K562 (cell line): ENCODE data around the gene SCUBE1. TPM values are rescaled to one million over a fixed set of nuclear protein-coding genes. Genes with fewer than 3 reads are reported as not detected.

Source experiments
- ATAC-seq: fragments of 200-7000 bp; cut with Tn5 transposase; 3 replicates; pipeline ENCODE4 v1.9.1; 2020; ENCODE audit warnings: moderate library complexity
- BruUV-seq: library from RNA; stranded (reverse); fragments of 400-500 nt; replicated peaks from 2 replicates; lab custom pipeline; 2021; lab: Mats Ljungman, UMichigan
- CTCF ChIA-PET: fragments of 300-600 bp; formaldehyde crosslinking; extraction: SDS; loops from one replicate; lab custom pipeline; 2021; ENCODE audit warnings: low intra/inter-chr PET ratio; lab: Yijun Ruan, JAX
- POLR2A ChIA-PET: fragments of 300-600, 350-650 bp; sonication (Branson Sonifier 250); formaldehyde crosslinking; extraction: SDS; loops from one replicate; lab custom pipeline; 2021; ENCODE audit warnings: antibody characterized with exemption, inconsistent platforms; lab: Yijun Ruan, JAX
- DNase-seq, 4 experiments: peaks; one replicate each; pipeline versions ENCODE4 v3.0.0 to v3.0.0-alpha.2; 2011 to 2018; ENCODE audit warnings: low spot score in 3 of 4, mixed read lengths in 3 of 4; ENCODE audit errors: extremely low read depth in 1 of 4
- FAIRE-seq: peaks from 2 replicates; lab custom pipeline; 2011; peaks lifted over from hg19 to GRCh38; lab: Jason Lieb, UNC
- H2AFZ ChIP-seq: 2 replicates; pipeline ENCODE4 v1.6.0; 2011; ENCODE audit warnings: low read depth, low read length, control low read depth, inconsistent platforms
- H3K27ac ChIP-seq: fragments of 200-600 bp; 3 replicates; pipeline ENCODE4 v1.8.0; 2011; ENCODE audit warnings: low read depth, mild to moderate bottlenecking, control low read depth, inconsistent platforms, low read length, moderate library complexity, mixed read lengths; ENCODE audit errors: extremely low read depth
- H3K27me3 ChIP-seq, 2 experiments: fragments of 300-600 bp in 1 of 2; 2 replicates in 1 of 2; 3 replicates in 1 of 2; pipeline versions ENCODE4 v1.6.0 to v1.8.0; 2011; ENCODE audit warnings: inconsistent platforms in 2 of 2, low read length in 2 of 2, mild to moderate bottlenecking in 1 of 2, mixed read lengths in 1 of 2, moderate library complexity in 1 of 2; ENCODE audit not compliant: control insufficient read depth in 2 of 2, insufficient read depth in 2 of 2
- H3K36me3 ChIP-seq: fragments of 300-600 bp; 3 replicates; pipeline ENCODE4 v1.8.0; 2011; ENCODE audit warnings: mild to moderate bottlenecking, low read length, inconsistent platforms; ENCODE audit not compliant: control insufficient read depth, insufficient read depth
- H3K4me1 ChIP-seq, 2 experiments: fragments of 200-600 bp in 1 of 2; replicated peaks in 1 of 2; 2 replicates in 1 of 2; 3 replicates in 1 of 2; pipeline versions ENCODE4 v1.5.1 to v1.8.0; 2011; ENCODE audit warnings: inconsistent platforms in 2 of 2, low read length in 2 of 2, mild to moderate bottlenecking in 1 of 2, mixed read lengths in 1 of 2, moderate library complexity in 1 of 2; ENCODE audit not compliant: control insufficient read depth in 2 of 2, insufficient read depth in 2 of 2
- H3K4me2 ChIP-seq: 2 replicates; pipeline ENCODE4 v1.6.1; 2011; ENCODE audit warnings: low read length, control low read depth, inconsistent platforms, mixed read lengths; ENCODE audit not compliant: insufficient read depth
- H3K4me3 ChIP-seq: fragments of 200-600 bp; sonication (generic), shearing (Covaris generic); 2 replicates; pipeline ENCODE4 v1.5.1; 2016; ENCODE audit warnings: control low read depth, inconsistent platforms
- H3K79me2 ChIP-seq: fragments of 200-600 bp; 3 replicates; pipeline ENCODE4 v1.8.0; 2011; ENCODE audit warnings: low read length, inconsistent platforms; ENCODE audit not compliant: control insufficient read depth, insufficient read depth
- H3K9ac ChIP-seq, 2 experiments: 2 replicates each; pipeline versions ENCODE4 v1.6.0 to v1.6.1; 2011; ENCODE audit warnings: low read depth in 2 of 2, low read length in 2 of 2, control low read depth in 1 of 2, inconsistent platforms in 1 of 2, mild to moderate bottlenecking in 1 of 2, mixed read lengths in 1 of 2; ENCODE audit not compliant: insufficient read depth in 1 of 2
- H3K9me1 ChIP-seq: one replicate; pipeline ENCODE4 v1.6.0; 2011; ENCODE audit warnings: inconsistent platforms, mild to moderate bottlenecking, low read length, moderate library complexity; ENCODE audit not compliant: control insufficient read depth, insufficient read depth
- H3K9me3 ChIP-seq: replicated peaks from 2 replicates; pipeline ENCODE4 v1.5.1; 2011; ENCODE audit warnings: low read depth, low read length, inconsistent platforms; ENCODE audit not compliant: control insufficient read depth, insufficient read depth
- H4K20me1 ChIP-seq: replicated peaks from 2 replicates; pipeline ENCODE4 v1.6.1; 2011; ENCODE audit warnings: low read length, inconsistent platforms, mixed read lengths; ENCODE audit not compliant: control insufficient read depth, insufficient read depth
- AFF4 ChIP-seq: sonication (generic); formaldehyde crosslinking; IDR thresholded peaks from 2 replicates; pipeline ENCODE4 v1.8.0; 2023; ENCODE audit warnings: mild to moderate bottlenecking, missing genetic modification reagents
- CREB1 ChIP-seq, 2 experiments: sonication (generic) in 1 of 2; formaldehyde crosslinking in 1 of 2; IDR thresholded peaks; 2 replicates each; pipeline versions ENCODE4 v1.6.1 to v1.8.0; 2012 to 2022; ENCODE audit warnings: inconsistent platforms in 1 of 2, mild to moderate bottlenecking in 1 of 2, missing genetic modification reagents in 1 of 2, moderate library complexity in 1 of 2
- HEY1 ChIP-seq: fragments of 250-450 bp; sonication (Bioruptor Pico); IDR thresholded peaks from 2 replicates; pipeline ENCODE4 v1.5.0; 2020; ENCODE audit warnings: mild to moderate bottlenecking, moderate library complexity, borderline replicate concordance
- HMGN3 ChIP-seq: IDR thresholded peaks from 2 replicates; pipeline ENCODE4 v1.6.1; 2011; ENCODE audit warnings: borderline replicate concordance, low read depth, mild to moderate bottlenecking, mixed read lengths, low read length; ENCODE audit not compliant: insufficient read length; ENCODE audit errors: extremely low read depth
- MECOM ChIP-seq: fragments of 250-450 bp; sonication (Bioruptor Pico); IDR thresholded peaks from 2 replicates; pipeline ENCODE4 v1.8.0; 2022; ENCODE audit warnings: inconsistent platforms
- POLR2G ChIP-seq: fragments of 200-400 bp; formaldehyde crosslinking; IDR thresholded peaks from 2 replicates; pipeline ENCODE4 v1.6.1; 2017; ENCODE audit warnings: low read depth, mild to moderate bottlenecking, antibody characterized with exemption, low read length, moderate library complexity
- RAD51 ChIP-seq: fragments of 450-650 bp; IDR thresholded peaks from 2 replicates; pipeline ENCODE4 v1.7.1; 2016; ENCODE audit warnings: low read depth, mild to moderate bottlenecking, borderline replicate concordance
- RBFOX2 ChIP-seq: fragments of 200-400 bp; formaldehyde crosslinking; IDR thresholded peaks from 2 replicates; pipeline ENCODE4 v1.6.1; 2017; ENCODE audit warnings: low read depth, mild to moderate bottlenecking, low read length, moderate library complexity
- ZNF134 ChIP-seq: fragments of 250-450 bp; sonication (Bioruptor Pico); conservative IDR thresholded peaks from 2 replicates; pipeline ENCODE4 v1.4.0; 2020
- ZNF398 ChIP-seq: fragments of 250-450 bp; sonication (Bioruptor Pico); IDR thresholded peaks from 2 replicates; pipeline ENCODE4 v1.8.0; 2021; ENCODE audit warnings: moderate library complexity, mild to moderate bottlenecking, inconsistent platforms
- ZNF695 ChIP-seq: fragments of 450-650 bp; formaldehyde crosslinking; IDR thresholded peaks from 2 replicates; pipeline ENCODE4 v1.4.0; 2020; ENCODE audit warnings: mild to moderate bottlenecking, moderate library complexity
- WGBS: fragments of 100-300 bp; shearing (Covaris generic); methylation state at CpG from one replicate; pipeline ENCODE4 v1.1.6; 2016; ENCODE audit warnings: low coverage, mixed read lengths; ENCODE audit not compliant: insufficient coverage; ENCODE audit errors: missing lambda C conversion rate; 5-methylcytosine and 5-hydroxymethylcytosine counted together
- in situ Hi-C: fragments of 300-500 bp; cut with MboI; formaldehyde crosslinking; loops from 4 replicates; pipeline ENCODE4 v1.15.0; 2018; ENCODE audit warnings: inconsistent platforms, mixed read lengths
- intact Hi-C: fragments of 100-400 bp; cut with micrococcal nuclease; formaldehyde crosslinking; loops from 2 replicates; pipeline ENCODE4 v1.14.2; 2022
- polyA plus RNA-seq, 8 experiments: library from polyadenylated mRNA; depleted of rRNA in 4 of 8; stranded (reverse) in 5 of 8; unstranded in 3 of 8; fragments of >200 nt; fragmentation: Nextera tagmentation in 2 of 8; fragmentation: Illumina TruSeq in 1 of 8; extraction: Ambion mirVana in 2 of 8; extraction: Trizol in 1 of 8; gene quantifications; 2 replicates each; pipeline versions ENCODE4 v1.2.1 to v1.2.3, GENCODE V29; 2011 to 2014; ENCODE audit warnings: inconsistent platforms in 1 of 8, missing spikeins in 1 of 8
- total RNA-seq, 7 experiments: library from RNA; depleted of rRNA in 6 of 7; stranded (reverse); fragments of >200 nt in 6 of 7; fragmentation: Illumina TruSeq in 2 of 7; extraction: Trizol in 2 of 7; gene quantifications; 2 replicates each; pipeline versions ENCODE4 v1.2.1 to v1.2.3, GENCODE V29; 2011 to 2021; ENCODE audit warnings: low replicate concordance in 1 of 7

The SCUBE1 gene
- total and polyA plus RNA-seq, 9 of the 15 experiments (the other 6 are each of a cell fraction or from before 2014, with no cell fraction given): 0.03 to 0.47 (median 0.29) TPM; not detected in 6

GRCh38 chr22:43180670-43181069, 162.5 kb downstream of the SCUBE1 start:
- ChIA-PET CTCF (no interaction called here), POLR2A (interaction anchor here (1.8 kb wide), 1 partner anchor 11 kb away, joined by 7 read pairs; no protein-coding TSS in a partner anchor)
- H2AFZ ChIP-seq: no peak overlapping the region
- intact Hi-C loops: no loop called here
- H3K36me3 ChIP-seq: peaks cover 69% of the 10 kb centered on the region
- no TSS peak for BruUV-seq
- peaks cover 23 to 48% of the 10 kb centered on the region in 2 experiments; a peak in 4 of 5 replicates for H3K4me1 ChIP-seq
- no peak for DNase-seq
- no peak overlapping the region for H3K9ac ChIP-seq
- H4K20me1 ChIP-seq: no peaks in the 10 kb centered on the region
- FAIRE-seq: no peak
- in situ Hi-C loops: no loop called here
- H3K79me2 ChIP-seq: peaks cover 50% of the 10 kb centered on the region
- no peaks in the 10 kb centered on the region for H3K27me3 ChIP-seq
- no peak overlapping the region for H3K4me2 ChIP-seq
- H3K9me3 ChIP-seq: 0 out of 2 replicates have a peak, but pooled peaks cover 2% of the 10 kb centered on the region
- no peak overlapping the region for H3K4me3 ChIP-seq
- 89% methylated on average over 9 of the region's 15 CpGs for WGBS
- ATAC-seq: no peak
- no peak overlapping the region for H3K27ac ChIP-seq
- H3K9me1 ChIP-seq: no peaks in the 10 kb centered on the region
- TF ChIP-seq HEY1 (CRISPR knock-in tag): no peak
- peak; percentile 62; the same call in 1 of the 2 replicates for TF ChIP-seq POLR2G
- no peak for TF ChIP-seq AFF4 (CRISPR knock-in tag)
- no peak for TF ChIP-seq HMGN3
- peak; percentile 35; the same call in 1 of the 2 replicates for TF ChIP-seq RBFOX2
- no peak for TF ChIP-seq ZNF398 (CRISPR knock-in tag)
- TF ChIP-seq ZNF695 (CRISPR knock-in tag): no peak
- no peak for TF ChIP-seq MECOM (CRISPR knock-in tag)
- no peak for TF ChIP-seq ZNF134 (CRISPR knock-in tag)
- TF ChIP-seq RAD51: no peak
- no peak for TF ChIP-seq CREB1 (IDR thresholded peaks at IDR 0.05)
- TF ChIP-seq CREB1 (CRISPR knock-in tag; IDR thresholded peaks at IDR 0.05): no peak
